Fibroblast of upper back skin (primary cell): ENCODE results near the gene DCANP1.

ENCODE experiments used
- DNase-seq: peaks from one replicate; pipeline ENCODE4 v3.0.0-alpha.2; 2013

The DCANP1 gene

DNA sequence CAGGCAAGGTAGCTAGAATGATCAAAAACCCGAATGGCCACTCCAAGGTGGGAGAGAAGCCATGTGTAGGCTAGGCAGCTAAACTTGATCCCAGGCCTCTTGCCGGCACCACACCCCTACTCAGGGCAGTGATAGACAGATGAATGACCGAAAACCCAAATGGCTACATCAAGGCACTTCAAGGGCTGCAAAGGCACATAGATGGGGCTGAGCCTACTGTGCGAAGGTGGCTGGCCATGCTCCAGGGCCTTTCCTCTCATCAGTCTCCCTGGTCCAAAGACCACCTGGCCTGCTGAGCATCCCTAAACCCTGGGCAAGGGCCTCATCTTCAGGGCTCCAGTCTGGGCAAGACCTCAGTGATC is 8.7 kb upstream of the DCANP1 start:
- no peak for DNase-seq

DNA sequence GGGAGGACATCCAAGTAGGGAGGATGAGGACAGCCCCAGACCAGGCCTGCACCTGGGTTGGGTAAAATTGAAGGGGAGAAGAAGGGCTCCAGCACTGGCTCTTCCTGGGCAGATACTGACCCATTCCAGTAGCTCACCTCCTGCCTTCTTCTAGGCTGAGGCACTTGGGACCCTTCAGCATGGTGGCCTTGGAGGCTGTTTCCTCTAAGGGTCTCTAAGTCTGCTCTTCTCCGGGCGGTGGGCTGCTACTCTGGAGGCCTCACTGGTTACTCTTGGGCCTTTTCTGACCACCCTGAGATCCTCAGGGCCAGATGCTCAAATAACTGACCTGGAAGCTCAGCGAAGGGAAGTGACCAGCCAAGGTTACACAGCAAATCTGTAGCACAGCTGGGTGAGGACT is 7.8 kb upstream of the DCANP1 start:
- no peak for DNase-seq

DNA sequence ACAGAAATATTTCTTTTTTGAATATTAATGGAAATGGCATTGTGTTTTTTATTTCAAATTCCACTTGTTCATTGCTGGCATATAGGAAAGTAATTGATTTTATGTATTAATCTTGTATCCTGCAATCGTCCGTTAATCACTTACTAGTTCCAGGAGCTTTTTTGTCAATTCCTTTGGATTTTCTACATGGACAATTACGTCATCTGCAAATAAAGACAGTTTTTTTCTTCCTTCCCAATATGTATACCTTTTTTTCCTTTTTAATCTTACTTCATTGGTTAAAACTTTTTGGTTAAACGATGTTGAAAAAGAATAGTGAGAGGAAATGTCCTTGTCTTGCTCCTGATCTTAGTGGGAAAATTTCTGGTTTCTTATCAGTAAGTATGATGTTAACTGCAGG is 6.5 kb upstream of the DCANP1 start:
- no peak for DNase-seq

DNA sequence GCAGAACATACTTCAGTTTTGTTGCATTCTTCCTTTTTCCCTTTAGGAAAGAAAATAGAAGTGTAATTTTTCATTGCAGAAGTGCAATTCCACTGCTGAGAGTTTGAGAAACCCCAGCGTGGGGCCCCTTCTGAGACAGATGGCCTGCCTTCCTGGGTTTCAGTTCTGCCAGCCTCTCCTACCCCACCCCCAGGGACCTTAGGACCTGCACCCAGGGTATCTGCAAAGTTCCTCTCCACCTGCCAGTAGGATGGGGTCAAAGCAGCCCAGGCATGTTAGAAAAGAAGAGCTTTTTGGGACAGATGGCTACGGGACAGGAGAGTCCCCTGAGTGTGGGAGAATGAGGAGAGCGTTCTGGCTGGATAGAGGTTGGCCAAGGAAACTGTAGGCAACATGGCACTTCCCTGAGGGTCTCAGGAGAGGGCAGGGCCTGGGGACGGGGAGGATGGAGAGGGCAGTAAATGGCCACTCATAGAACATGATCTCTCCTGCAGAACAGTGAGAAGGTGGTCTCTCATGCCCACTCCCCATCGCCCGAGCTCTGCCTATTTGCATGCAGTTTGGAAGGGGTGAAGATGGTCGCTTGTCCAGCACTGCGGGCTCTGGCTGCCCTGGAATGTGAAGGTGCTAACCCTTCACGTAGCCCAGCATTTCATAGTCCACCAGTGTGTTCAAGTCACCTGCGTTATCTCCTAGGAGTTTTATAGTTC is 5.3 kb upstream of the DCANP1 start, which contains the start of gene TIFAB:
TIFAB (minus strand) TSS at position 31 of the 710 bp plus-strand sequence. CDS start 2,412 bp downstream, outside the sequence.
- no peak for DNase-seq

DNA sequence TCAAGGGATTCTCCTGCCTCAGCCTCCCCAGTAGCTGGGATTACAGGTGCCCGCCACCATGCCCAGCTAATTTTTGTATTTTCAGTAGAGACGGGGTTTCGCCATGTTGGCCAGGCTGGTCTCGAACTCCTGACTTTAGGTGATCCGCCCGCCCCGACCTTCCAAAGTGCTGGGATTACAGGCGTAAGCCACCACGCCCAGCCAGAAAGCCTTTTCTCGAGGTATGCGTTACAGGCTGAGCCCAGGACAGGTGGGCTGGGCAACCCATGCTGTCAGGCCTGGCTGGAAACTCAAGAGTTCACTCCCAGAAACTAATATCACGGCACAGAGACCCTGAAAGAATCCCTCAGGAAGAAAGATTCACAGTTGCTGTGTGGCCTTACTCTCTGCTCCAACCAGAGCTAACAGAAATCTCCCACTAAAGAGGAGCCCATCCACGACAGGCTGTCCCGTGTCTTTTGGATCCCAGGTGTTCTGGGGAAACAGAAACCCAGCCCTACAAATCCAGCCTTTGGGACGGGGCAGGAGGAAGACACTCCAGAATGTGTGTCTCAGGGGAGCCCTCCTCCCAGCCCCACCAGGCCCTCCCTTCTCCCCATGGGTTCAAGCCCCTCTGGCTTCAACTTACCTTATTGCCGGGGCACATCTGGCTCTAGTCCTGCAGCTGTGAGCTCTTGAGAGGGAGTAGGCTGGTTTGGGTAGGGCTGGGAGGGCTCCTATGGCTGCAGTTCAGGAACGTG is 4.6 kb upstream of the DCANP1 start:
- no peak for DNase-seq

DNA sequence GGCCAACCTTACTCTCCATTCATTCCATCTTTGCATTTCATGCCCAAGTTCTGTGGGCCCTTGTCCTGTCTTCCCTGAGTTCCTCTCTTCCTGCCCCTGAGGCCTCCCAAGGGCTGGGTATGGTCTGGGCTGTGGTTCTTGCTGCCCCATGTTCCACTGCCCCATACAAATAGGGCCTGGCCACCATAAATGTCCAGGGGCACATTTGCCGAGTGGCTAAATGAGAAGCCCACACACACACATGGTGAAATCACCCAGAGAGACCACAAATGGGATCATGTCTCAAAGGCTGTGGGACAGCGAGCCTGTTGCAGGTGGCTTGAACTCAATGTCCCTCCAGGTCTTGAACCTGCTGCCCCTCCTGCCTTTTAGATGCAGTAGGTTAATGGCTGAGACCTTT is 3.8 kb upstream of the DCANP1 start:
- no peak for DNase-seq

DNA sequence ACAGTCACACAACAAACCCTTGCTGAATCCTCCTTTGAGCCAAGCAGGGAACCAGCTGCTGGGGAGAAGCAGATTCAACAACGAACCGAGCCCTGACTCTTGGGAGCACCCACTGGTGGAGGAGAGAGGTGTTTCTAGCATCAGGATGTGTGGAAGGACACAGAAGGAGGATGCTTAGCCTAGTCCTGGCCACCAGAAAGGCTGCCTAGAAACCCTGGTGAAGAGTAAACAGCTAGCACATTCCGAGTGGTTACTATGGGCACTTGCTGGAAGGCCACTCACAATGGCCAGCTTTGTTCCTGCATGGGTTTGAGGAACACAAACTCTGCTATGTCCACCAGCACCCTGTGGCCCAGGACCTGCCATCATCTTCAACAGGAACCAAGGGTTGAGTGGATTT is 3.2 kb upstream of the DCANP1 start:
- no peak for DNase-seq

DNA sequence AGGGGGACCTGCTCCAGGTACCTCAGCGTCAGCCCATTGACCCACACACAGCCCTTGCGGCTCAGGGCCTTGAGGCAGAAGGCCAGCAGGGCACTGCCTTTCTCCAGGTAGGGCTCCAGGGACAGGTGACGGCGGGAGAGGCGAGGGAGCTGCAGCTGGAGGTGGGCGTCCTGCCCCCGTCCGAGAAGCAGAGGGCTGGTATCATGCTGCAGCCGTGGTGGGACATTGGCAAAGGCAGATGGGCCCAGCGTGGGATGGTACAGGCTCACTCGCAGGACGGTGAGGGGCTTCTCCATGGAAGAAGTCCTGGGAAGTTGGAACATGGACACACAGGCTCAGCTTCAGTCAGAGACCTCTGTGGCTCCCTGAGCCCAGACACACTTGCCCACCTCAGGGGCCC is 2.5 kb upstream of the DCANP1 start:
- no peak for DNase-seq

DNA sequence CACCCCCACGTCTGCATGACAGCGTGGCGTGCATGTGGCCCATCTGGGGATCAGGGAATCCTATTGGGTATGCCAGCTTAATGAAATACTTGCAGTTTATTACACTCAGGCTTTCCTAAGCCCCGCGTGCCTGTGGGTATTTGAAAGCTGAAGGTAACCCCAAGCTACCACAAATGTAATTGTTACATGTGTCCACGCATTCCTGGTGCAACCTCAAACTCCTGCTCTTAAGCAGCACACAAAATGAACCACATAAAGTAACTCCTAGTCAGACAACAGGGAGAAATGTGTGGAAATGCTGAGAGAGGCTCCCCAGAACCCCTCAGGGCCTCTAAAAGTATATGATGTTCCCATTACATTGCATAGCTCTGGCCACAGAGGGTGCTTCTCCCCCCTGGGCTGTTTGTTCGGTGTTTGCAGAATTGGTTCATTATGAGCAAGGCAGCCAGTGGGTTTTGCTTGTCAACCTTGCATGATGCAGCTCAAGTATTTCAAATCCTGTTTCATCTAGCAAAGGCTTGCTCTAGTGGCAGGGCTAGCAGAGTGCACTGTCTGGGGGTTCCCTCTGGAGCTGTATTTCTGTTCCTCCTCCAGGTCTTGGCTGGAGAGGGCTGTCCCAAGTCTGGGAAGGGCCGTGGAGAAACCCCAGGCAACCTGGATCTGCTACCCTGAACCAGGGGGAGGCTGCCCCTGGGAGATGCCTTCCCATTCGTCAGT is 1.8 kb upstream of the DCANP1 start:
- peak; percentile 78 for DNase-seq

DNA sequence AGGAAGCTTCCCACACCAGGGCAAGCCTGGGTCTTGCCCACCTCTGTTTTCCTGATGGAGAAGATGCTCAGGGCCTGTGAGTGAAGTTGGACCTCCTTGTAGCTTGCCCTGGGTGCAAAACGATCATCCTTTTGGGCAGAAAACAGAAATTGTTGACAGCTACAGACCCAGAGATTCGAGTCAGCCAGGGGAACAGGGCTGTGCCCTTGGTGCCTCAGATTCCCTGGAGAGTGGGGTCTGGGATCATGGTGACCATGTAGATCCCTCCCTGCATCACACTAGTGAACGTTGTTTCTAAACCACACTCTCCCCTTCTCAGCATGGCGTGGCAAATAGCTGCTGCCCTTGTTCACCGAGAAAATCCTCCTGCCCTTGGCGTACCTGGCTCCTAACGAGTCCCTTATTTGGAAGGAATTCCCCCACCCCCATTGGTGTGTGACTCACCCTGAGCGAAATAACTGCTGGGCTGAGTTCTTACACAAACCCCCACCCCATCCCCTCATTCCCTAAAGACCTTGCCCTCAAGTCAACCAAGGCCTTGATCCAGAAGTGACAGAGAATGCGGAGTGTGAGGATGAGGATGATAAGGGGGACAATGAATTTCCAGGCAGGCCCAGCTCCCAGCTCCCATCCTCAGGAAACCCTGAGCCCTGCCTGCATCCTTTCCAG is 1.1 kb upstream of the DCANP1 start:
- DNase-seq, result no peak

DNA sequence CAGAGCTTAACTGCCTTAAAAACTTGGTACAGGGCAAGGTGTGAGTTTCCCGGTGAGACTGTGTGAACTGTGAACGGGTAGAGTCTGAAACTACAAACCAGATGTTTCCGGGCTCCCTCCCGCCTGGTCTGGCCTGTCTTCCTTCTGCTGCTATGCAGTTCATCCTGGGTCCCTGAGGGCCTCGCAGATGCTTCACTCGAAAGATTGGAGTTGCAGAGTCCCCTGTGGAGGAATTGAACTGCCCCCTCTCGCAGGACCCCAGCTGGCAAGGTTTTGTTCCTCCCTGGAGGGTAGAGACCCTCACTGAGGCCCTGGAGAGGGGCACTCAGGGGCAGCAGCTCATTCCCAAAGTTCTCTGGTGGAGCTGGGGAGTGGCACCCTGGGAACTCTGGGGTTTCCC is 533 bp downstream of the DCANP1 start:
- DNase-seq, result no peak

DNA sequence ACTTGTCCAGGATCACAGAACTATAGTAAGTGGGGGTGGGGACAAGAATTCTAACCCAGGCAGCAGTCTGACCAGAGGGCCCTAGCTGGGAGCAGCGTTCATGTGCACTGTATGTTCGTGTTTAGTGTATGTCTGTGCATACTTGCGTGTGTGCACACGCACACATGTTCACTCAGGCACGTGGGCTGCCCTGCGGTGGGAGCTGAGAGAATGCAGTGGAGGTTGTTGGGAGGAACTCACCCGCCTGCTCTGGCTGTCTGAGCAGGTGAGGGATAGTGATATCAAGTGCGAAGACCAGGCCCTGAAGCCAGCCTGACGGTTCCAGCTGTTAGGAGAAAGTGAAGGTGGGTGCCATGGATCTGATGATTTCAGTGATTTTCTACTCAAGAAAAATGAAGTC is 942 bp downstream of the DCANP1 start:
- no peak for DNase-seq

DNA sequence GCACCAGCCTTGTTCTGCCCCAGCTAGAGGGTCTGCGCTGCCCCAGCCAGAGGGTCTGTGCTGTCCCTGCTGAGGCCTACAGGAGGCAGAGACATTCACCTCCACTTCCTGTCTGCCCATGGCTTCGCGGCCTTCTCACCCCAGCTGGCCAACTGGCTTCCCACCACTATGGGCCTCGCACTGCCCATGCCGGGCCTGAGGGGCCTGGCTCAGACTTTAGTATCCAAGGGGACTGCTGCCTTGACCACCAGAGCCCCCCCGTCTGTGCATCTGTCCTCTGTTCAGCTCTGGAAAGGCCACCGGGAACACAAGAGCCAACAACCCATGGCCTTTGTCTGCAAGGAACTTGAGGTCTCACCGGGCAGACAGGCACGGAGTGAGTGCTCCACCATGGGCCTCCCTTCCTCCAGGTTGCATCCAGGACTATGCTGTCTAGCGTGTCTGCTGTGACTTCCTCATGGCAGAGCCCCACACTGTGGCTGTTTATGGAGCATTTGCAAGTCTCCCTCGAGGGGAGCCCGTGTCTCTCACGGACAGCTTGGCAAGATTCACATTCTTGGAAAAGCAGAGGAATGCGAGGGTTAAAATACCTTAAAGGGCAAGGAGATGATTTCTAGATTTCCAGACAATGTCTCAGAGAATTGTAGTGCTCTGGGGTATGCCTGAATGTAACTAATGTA is 1.7 kb downstream of the DCANP1 start:
- peak; percentile 35 for DNase-seq

DNA sequence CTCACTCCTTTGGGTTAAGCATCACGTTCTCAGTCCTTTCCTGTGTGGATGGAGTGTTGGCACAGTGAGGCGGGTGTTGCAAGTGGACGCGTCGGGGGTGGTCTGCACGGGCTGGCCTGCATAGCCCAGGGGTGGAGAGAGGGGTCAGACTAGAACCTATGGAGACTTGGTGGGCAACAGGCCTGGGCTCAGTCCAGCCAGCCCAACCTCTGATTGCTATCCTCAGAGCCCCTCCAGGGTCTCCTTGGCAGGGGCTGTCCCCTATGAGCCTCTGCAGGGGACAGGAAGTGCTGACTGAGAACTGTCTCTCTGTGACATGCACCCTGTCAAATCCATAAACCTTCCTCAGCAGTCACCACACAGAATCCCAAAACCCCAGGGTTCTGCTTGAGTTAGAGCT is 2.3 kb downstream of the DCANP1 start:
- no peak for DNase-seq

DNA sequence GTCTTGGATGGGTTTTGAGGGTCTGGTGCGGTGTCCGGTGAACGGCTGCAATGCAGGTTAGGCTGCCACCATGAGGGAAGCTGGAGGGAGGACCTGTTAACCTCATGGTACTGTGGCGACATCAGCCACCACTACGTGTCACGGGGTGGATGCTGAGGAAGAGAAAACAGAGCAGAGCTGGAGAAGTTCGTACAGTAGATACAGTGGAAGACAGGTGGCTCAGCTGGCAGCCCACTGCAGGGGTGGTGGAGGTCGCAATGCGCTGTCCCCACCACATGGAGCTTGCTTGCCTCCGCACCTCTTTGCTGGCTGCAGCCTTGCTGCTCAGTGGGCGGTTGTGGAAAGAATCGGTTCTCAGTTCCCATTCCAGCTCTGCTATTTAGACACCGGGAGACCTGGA is 2.8 kb downstream of the DCANP1 start:
- no peak for DNase-seq

DNA sequence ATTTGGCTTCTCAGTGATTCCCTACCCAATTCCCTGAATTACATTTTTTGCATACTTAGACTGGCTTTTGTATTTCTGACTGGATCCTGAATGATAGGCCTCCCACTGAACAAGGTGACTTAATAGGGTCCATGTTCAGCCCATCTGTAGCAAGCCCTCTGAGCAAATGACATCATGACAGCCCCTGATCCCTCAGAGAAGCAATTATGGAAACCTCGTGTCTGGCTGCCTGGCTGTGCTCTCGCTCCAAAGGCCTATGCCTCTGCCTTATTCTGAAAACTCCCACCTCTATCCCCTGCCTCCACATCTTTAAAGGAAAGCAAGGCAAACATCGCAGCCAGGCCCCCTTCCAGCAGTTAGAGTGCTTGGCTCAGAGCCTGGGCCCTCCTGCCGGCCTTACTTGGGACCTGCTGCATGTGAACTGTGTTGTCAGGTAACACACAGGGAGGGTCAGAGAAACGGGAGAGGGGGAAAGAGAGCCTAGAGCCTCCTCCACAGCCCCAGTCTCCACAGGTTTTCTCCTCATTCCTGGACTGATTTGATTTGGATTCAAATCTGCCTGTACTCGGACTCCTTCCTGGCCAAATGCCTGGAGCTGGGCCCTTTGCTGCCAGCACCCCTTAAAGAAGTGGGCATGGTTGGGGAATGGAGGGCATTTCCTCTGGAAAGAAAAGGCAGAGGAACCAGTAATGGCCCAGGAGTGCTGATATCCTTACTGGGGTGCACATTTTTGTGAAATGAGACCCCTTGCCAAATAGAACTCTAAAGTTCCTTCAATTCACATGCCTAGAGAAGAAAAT is 3.8 kb downstream of the DCANP1 start:
- DNase-seq, result peak; percentile 58

DNA sequence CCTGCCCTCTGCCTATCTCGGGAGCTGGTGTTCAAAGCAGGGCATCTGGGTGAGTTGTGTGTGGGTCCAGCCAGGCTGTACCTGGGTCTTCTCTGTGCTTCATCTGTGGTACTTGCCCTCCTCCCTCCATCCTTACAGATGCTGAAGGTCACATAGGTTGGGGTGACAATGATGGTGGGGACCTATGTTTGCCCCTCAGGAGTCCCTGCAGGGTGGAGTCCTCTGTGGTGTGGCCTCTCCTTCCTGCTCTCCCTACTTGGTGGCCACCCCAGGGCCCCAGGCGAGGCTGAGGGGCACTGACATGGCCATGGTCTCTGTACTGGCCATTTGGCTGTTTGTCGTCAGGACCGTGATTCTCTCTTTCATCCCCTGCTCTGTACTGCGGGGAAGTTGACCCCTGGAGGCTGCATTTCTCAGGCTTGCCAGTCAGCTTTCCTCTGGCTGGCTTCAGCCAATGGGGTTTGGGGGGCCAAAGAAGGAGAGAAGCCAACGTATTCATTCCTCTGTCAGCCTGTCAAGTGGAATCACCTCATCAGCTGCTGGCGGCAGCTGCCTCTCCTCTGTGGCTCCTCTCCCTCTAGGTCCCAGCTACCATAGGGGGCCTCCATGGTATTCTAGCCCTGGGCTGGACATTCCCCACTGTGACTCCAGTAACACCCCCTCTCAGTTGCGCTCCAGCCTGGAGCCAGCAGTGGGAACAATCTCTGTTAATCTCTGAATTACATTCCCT is 4.6 kb downstream of the DCANP1 start:
- no peak for DNase-seq

DNA sequence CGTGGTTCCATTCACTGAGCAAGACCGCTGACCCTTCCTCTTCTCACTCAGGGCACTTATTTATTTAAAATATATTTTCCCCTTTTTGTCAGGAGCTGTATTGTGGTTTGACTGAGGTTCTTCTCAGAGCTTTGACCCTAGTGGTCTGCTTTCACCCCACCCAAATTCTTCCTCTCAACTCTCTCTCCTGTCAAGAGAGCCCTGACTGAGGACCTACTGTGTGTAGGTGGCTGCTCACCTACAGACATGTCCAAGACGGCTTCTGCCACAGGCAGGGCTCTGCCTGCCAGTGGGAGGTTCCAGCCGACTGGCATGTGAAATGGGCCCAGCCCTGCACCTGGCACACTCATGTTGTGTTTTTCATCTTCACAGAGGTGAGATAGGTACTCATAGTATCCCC is 5.2 kb downstream of the DCANP1 start:
- no peak for DNase-seq

DNA sequence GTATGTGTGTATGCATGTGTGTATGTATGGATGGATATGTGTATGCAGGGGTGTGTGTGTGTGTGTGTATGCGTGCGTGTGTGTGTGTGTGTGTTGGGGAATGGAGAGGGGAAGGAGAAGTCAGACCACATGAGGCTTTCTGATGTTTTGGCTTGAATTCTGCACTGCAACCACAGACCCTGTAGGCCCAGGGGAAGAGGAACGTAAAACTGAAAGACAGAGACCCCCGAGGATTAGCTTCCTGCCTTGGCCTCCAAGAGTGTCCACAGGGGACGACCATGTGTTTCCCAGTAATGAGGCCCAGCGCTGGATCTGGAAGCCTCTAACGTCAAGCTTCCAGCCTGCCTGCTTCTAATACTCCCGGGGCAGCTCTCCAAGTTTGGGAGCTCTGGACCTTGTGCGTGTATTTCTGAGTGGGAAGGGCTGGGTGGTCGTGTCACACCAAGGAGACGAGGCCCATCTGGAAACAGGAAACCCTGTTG is 5.8 kb downstream of the DCANP1 start:
- peak; percentile 28 for DNase-seq

DNA sequence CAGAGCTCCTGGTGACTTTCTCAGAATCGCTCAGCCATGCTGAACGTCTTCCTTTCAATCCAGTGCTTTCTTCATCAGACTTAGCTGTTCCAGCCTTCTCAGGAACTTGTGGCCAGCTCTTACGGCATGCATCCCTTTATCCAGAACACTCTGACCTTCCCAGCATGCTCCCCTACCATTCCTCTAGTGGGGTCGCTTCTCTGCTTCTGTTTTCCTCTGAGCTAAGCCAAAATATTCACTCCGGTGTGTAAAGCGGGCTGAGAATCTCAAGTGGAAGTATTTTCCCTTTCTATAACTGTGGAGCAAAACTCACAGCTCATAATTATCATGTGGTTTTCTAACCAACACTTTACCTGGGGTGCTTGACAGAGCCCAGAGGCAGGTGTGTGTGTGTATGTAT is 6.2 kb downstream of the DCANP1 start:
- no peak for DNase-seq
